ENCODE results near the gene TGFBR3. TPM values are rescaled to one million over a fixed set of nuclear protein-coding genes. Genes with fewer than 3 reads are reported as not detected.

Gene TGFBR3
- total and polyA plus RNA-seq, 9 of the 15 experiments (the other 6 are each of a cell fraction or from before 2014, with no cell fraction given) = 3.6 to 32.4 (median 15.6) TPM

- Histone ChIP-seq H3K4me3 (no peak overlapping the region), H3K79me2 (ENCODE audit: control insufficient read depth, insufficient read depth, low read length) (no peaks in the 10 kb centered on the region), H3K4me1 (replicated peaks in 1 of 2; ENCODE audit: control insufficient read depth in 2 of 2, insufficient read depth in 2 of 2, low read length in 2 of 2) (peaks cover 7 to 13% of the 10 kb centered on the region in 2 experiments; a peak in 4 of 5 replicates), H3K9ac (ENCODE audit: insufficient read depth in 1 of 2, low read depth in 2 of 2, low read length in 2 of 2) (peak overlapping the region in 1 of 2 experiments; percentile 67; a peak in 1 of 4 replicates), H3K27ac (ENCODE audit: extremely low read depth, low read depth, low read length) (no peak overlapping the region), H3K36me3 (ENCODE audit: control insufficient read depth, insufficient read depth, low read length) (no peaks in the 10 kb centered on the region), H2AFZ (ENCODE audit: low read depth, low read length) (peak overlapping the region; percentile 81), H3K4me2 (ENCODE audit: insufficient read depth, low read length) (no peak overlapping the region), H3K27me3 (ENCODE audit: control insufficient read depth in 2 of 2, insufficient read depth in 2 of 2, low read length in 2 of 2) (no peaks in the 10 kb centered on the region), H3K9me1 (ENCODE audit: control insufficient read depth, insufficient read depth, low read length) (no peaks in the 10 kb centered on the region), H3K9me3 (replicated peaks; ENCODE audit: control insufficient read depth, insufficient read depth, low read depth, low read length) (no peaks in the 10 kb centered on the region), H4K20me1 (replicated peaks; ENCODE audit: control insufficient read depth, insufficient read depth, low read length) (no peaks in the 10 kb centered on the region)
- FAIRE-seq (peak; percentile 82), DNase-seq (ENCODE audit: extremely low read depth in 1 of 4, low spot score in 3 of 4) (peak in 3 of 4 experiments; percentile 23 to 47 (median 27)), ATAC-seq (peak; percentile 49)
- ChIA-PET CTCF (ENCODE audit: low intra/inter-chr PET ratio) (no interaction called here), POLR2A (interaction anchor here (0.6 kb wide), 1 partner anchor 166 kb away, joined by 3 read pairs; no protein-coding TSS in a partner anchor)
- no TSS peak for BruUV-seq (replicated peaks)
- intact Hi-C loops (cut with micrococcal nuclease) (no loop called here), in situ Hi-C loops (cut with MboI) (no loop called here)
- WGBS (ENCODE audit: insufficient coverage, low coverage, missing lambda C conversion rate) = 67% methylated on average over 1 of the region's 1 CpG
- TF ChIP-seq SETDB1 (IDR thresholded peaks at IDR 0.05; ENCODE audit: low read length) (peak; percentile 97), ZBTB40 (IDR thresholded peaks at IDR 0.05) (no peak), ZBTB40 (CRISPR knock-in tag; IDR thresholded peaks at IDR 0.05) (no peak), ATF3 (IDR thresholded peaks at IDR 0.05) (peak; percentile 31; the same call in 1 of the 2 replicates), ATF3 (CRISPR knock-in tag; conservative IDR thresholded peaks at IDR 0.05) (no peak), PYGO2 (tag; IDR thresholded peaks at IDR 0.05) (no peak), FOSL1 (tag; conservative IDR thresholded peaks at IDR 0.05) (peak; percentile 68), ATF4 (CRISPR knock-in tag; IDR thresholded peaks at IDR 0.05) (no peak), ZNF507 (tag; conservative IDR thresholded peaks at IDR 0.05) (no peak), ZNF449 (CRISPR knock-in tag; IDR thresholded peaks at IDR 0.05) (no peak)
Observed at GRCh38 chr1:91650764-91651163, 235.2 kb downstream of the TGFBR3 start.
